ENCODE results near the gene TNFSF10.
"Not testable (repeated sequence)": the region's sequence is repeated elsewhere in the genome, so short reads cannot be mapped to it uniquely, and the experiment has no call there.

Gene TNFSF10

DNA sequence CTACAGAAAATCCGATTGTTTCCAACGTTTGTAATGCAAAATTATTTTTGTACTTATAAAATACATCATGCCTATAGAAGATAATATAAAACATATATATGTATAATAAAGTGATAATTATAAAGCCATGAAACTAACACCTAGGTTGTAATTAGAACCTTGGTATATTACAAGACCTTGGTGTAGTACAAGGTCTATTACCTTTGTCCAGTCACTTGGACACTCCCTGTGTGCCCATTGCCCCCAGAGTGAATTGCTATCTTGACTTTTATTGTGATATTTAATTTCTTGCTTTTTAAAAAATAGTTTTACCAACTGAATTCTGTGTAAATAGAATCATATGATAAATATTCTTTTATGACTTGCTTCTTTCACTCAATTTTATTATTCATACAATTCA lies 20.7 kb upstream of the TNFSF10 start:
- no peak for DNase-seq

DNA sequence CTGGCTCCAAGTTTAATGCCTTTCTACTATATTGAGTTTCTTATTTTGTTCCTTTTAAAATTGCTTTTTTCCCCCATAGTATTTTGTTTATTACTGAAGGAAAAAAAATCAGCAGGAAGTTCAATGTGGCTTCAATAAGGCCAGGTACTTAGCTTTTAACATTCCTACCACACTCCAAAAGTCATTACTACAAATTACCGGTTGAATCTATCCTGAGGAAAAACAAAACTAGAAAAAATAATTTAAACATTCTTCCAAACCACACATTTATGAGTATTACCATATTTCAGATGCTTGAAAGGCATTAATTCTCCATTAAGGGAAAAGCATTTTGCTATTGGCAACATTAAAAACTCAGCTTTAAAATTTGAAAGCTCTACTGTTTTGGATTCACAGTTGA lies 20.2 kb upstream of the TNFSF10 start:
- DNase-seq: no peak

- no peak for DNase-seq
Measured at GRCh38 chr3:172542999-172543398, 19.8 kb upstream of the TNFSF10 start.

- DNase-seq: no peak
Measured at GRCh38 chr3:172541945-172542488, 18.8 kb upstream of the TNFSF10 start.

GRCh38 chr3:172540049-172540448 lies 16.8 kb upstream of the TNFSF10 start:
- DNase-seq: no peak

DNA sequence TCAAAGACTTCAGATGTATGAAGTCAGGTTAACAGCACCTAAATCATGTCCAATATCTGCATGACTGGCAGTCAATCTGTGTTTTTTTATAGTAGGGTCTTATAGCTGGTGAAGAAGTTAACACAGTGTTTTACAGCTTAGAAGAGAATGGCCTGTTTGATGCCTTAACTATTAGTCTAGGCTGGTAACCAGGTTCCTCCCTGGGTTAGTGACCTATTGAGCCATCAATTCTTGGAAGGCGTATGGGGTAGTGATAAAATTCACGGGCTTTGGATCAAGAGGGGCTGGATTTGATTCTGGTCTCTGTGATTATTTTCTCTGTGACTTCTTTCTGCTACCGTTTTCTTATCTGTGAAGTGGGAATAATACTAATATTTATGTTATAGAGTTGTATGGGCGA lies 16.0 kb upstream of the TNFSF10 start:
- no peak for DNase-seq

GRCh38 chr3:172538368-172539151 lies 15.3 kb upstream of the TNFSF10 start:
- no peak for DNase-seq

DNA sequence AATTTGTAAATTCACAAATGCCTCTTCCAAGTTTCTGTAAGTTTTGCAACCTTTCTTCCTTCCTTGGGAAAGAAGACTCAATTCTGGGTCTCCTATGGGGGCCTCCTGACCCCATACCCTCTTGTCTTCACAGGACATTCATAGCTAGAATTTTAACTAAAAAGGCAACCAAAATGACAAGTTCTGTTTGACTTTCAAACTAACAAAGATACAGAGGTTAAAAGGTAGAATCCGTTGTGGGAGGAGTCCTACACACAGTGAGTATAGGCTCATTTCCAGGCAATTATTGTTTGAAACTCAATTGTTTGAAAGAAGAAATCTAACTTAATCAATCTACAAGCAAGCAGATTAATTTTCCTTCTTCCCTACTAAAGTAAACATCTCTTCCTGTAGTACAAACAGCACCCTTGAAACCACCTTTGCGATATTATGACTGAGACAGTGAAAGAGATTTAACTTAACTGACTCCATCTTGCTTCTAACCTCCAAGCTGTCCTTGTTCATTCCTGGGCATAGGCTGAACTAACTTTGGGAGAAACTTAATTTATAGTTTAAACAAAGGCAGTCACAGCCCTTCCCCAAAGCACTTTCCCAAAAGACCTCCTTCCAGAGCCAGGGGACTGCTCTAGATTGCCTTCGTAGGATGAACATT lies 14.4 kb upstream of the TNFSF10 start:
- DNase-seq: no peak

DNA sequence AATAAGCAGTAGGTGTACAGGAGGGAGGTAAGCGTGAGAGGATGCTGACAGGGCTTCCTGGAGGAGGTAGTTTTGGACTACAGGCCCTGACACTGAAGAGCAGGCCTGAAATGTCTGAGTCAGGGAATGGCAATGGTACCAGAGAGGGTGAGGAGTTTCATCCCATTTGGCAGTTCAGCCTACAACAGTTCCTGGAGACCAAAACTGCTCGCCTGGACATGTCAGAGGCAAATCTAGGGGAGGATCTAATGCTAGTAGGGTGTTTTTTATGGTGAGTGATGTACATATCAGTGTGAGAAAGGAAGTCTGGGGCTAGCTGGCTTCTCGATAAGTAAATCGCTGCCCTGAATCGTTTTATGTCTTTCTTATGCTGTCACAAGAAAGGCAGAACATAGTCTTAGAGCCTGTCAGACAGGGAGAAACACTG lies 13.8 kb upstream of the TNFSF10 start:
- DNase-seq: no peak

DNA sequence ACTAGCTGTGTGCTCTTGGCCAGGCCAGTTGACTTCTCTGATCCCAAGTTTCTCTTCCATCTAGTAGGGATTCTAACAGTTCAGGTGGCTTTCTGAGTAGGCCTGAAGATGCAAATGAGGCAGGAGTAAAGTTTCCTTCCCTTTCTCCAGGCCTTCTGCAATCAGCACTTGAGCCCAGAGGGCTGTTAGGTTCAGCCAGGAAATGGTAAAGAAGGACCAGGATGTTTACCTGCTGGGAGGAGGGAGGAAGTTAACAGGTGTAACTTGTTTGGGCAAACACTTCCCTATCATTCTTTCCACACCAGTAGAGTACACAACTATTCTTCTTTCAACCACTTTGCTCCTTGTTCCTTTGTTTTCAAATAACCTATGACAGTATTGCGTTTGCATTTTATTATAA lies 13.3 kb upstream of the TNFSF10 start:
- no peak for DNase-seq

DNA sequence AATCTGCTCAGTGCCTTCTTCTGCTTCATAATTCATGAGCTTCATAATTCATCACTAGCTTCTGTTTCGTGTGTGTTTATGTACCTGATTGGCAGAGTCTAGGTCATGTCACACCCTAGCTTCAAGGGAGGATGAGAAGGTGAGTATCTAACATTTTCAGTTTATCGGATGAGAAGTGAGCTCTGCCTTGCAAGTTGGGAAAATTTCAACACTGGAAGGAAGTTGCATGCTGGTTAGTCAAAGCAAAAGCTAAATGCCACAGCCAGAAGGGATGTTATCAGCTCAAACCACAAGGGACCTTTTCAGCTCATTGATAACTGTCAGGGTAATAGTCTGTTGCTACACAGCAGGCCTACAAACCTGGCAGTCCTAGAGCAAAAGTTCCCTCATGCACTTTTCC lies 7.3 kb upstream of the TNFSF10 start:
- no peak for DNase-seq

- DNase-seq: no peak
Measured at GRCh38 chr3:172530101-172530561, 6.9 kb upstream of the TNFSF10 start.

- DNase-seq: no peak
Measured at GRCh38 chr3:172528677-172529076, 5.4 kb upstream of the TNFSF10 start.

GRCh38 chr3:172527306-172527705 lies 4.1 kb upstream of the TNFSF10 start:
- no peak for DNase-seq

GRCh38 chr3:172525116-172525613 lies 1.9 kb upstream of the TNFSF10 start:
- no peak for DNase-seq

- no peak for DNase-seq
Measured at GRCh38 chr3:172524611-172525010, 1.4 kb upstream of the TNFSF10 start.

DNA sequence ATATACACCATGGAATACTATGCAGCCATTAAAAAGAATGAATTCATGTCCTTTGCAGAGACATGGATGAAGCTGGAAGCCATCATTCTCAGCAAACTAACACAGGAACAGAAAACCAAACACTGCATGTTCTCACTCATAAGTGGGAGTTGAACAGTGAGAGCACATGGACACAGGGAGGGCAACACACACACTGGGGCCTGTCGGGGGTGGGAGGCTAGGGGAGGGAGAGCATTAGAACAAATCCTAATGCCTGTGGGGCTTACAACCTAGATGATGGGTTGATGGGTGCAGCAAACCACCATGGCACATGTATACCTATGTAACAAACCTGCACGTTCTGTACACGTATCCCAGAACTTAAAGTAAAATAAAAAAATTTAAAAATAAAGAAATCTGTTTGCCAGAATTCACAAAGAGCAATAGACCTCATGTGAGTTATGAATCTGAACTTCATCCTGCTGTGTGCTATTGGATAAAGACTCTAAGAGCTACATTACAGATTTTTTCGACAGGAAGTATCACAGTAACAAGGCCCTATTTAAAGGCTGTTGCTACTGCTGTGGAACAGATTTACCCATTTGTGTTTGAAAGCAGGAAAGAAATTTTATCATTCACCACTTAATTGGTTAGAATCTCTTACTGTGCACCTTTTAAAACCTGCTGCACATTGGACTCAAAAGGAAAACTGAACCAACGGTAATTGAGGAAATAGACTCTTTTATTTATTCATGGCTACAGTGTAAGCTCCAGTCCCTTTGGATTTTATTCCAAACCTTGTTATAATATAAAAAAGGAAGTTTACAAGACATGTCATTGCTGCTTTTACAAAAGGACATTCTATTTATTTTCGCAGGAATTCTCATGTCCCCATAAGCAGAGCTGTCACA lies 1.1 kb downstream of the TNFSF10 start:
- not testable (repeated sequence) for DNase-seq

GRCh38 chr3:172520301-172520831 lies 2.9 kb downstream of the TNFSF10 start:
- DNase-seq: no peak

- no peak for DNase-seq
Measured at GRCh38 chr3:172519740-172520139, 3.5 kb downstream of the TNFSF10 start.

DNA sequence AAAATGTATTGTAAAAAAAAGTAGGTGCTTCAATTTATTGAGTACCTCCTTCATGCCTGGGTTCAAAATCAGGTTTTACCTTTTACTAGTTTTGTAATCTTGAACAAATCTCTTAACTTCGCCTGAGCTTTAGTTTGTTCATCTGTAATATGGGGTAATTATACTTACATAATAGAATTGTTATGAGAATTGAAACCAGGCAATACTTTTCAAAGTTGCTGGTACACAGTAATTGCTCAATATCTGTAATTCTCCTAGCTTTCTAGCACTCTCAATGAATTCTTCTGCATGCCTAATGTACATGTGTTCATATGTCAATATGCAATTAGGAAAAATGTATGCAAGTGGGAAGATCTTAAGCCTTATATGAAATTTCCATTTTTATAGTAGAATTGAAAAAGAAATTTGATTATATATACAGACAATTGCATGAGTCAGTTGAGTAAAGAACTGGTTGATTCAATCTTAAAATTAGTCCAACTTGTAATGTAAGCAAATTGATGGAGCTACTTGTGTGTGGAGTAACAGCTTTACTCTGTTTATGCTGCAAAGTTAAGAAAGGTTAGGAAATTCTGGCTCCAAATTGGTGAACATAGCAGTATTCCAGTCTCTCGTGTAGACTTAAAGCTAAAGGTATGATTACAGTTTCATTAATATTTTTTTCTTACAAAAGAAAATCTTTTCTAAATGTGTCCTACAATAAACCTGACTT lies 4.1 kb downstream of the TNFSF10 start:
- no peak for DNase-seq

DNA sequence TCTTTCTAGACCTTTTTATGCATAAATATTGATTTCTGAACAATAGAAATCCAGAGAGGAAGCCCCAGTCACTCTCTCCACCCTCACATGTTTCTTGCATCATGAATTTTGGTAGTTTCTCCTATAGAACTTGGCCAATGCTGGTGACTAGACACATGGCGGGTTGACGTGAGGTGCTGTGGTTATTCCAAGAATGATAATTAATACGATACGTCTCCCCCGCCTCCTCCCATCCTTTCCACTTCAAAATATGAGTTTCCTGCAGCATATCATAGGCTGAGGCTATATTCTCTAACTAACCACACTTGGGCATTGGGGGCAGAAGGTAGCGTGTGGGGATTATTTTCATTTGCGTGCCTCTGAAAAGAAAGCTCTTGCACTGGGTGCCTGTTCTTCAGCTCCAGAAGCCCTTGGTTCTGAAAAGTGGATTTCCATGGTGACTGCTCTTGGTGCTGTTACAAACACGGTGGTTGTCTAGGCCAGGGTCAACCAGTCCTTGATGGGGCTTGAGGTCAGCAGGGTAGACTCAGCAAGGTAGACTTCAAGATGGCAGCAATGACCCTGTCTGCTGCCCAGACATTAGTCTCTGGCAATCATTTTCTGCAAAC lies 5.3 kb downstream of the TNFSF10 start:
- no peak for DNase-seq
